Measurements from ENCODE around the gene ALDH1B1.
"Not testable (repeated sequence)": the region's sequence is repeated elsewhere in the genome, so short reads cannot be mapped to it uniquely, and the experiment has no call there.

The ALDH1B1 gene

DNA sequence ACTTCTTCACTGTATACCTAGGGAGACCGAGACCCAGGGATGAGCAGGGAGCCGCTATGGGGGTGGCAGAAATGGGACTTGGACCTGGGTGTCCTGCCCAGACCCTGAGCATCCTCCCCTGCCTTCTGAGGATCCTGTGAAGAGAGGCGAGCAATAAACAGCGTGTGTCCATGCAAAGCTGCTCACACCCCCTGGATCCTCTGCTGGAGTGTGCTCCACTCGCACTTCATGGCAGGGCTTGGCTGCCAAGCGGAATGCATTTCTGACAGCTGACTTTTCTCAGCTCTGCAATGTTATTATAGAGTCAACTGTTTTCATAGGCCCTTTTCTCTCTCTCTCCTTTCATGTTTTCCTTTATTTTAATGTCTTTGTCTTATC, 31.0 kb upstream of the ALDH1B1 start:
- no peak for DNase-seq (ENCODE audit: low spot score)

DNA sequence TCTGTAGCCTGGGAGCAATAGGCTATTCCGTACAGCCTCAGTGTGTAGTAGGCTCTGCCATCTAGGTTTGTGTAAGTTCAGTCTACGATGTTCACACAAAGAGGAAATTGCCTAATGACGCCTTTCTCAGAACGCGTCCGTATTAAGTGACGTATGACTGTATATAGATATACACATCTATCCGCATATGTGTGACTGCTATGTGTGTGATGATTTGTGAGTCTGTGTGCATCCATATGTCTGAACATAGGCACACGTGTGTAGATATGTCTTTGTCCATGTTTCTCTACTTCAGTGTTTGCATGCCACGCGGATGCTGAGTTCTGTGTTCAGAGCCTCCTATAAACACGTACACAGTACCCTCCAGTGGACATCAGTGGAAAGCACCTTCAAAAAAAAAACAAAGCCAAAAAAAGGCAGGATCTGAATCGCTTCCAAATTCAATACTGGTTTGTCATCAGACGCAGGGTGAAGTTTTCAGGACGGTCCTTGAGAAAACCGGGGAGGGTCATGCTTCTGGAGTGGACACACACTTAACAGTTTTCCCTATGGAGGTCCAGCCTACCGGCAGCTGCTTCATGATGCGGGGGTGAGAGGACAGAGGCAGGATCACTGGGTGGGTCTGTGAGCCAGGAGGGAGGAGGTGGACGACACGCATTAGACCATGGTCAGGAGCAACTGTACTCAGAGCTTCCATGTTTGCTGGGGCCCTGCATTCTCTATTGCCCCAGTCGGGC, 29.5 kb upstream of the ALDH1B1 start:
- DNase-seq (ENCODE audit: low spot score): peak; percentile 83

DNA sequence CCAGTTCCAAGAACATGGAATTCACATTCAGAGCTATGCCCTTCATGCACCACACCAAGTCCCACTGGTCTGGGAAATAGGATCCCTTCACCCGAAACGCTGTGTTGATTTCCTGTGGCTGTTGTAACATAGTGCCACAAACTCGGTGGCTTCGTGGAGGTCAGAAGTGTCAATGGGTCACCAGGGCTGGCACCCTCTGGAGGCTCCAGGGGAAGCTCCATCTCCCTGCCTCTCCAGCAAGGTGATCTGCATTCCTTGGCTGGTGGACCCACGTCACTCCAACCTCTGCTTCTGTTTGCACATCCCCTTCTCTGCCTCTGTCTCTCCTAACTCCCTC, 28.9 kb upstream of the ALDH1B1 start:
- DNase-seq (ENCODE audit: low spot score): no peak

DNA sequence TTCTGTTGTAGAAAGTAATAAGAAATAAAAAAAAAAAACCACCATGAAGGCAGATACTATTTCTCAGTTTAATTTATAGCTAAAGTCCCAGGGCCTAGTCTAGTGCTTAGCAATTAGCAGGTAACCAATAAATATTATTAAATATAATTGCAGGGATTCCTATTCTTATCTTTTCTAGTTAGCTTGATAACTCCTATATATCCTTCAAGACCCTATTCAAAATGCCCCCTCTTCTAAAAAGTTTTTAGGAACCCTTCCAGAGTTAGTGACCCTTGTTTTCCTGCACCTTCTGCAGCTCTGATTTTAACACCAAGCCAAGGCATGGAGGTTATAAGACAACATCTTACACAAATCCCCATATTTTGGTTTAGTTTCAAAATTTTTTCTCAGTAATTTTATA, 24.6 kb upstream of the ALDH1B1 start:
- no peak for DNase-seq (ENCODE audit: low spot score)

DNA sequence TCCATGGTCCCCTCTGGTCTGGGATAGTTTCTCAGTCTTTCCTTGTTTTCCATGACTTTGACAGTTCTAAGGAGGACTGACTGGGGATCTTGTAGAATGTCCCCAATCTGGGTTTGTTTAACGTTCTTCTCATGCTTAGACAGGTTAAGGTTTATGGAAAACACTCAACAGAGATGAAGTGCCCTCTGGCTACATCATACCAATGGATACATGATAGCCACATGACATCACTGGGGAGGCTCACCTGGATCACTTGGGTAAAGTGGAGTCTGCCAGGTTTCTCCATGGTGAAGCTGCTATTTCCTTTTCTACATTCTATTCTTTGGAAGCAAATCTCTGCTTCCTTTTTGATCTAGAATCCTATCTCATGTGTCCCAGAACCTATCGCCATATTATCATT, 23.8 kb upstream of the ALDH1B1 start:
- DNase-seq (ENCODE audit: low spot score): no peak

DNA sequence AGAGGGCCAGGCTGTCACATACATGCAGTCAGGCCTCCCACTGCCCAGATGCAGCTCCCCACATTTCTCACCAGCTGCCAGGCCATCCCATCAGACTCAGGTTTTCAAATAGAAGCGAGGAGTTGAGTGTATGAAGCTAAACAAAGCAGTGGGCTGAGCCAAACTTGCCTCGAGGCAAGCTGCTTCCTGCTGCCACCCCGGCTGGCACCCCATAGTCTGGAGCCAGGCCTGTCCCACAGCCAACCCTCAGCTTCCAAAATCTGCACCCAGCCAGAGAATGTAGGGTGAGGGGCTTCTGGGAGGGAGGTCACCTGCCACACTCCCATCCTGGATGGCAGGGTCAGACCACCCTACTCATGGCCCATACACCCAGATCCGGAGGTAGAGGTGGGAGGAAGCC, 22.3 kb upstream of the ALDH1B1 start:
- DNase-seq (ENCODE audit: low spot score): no peak

DNA sequence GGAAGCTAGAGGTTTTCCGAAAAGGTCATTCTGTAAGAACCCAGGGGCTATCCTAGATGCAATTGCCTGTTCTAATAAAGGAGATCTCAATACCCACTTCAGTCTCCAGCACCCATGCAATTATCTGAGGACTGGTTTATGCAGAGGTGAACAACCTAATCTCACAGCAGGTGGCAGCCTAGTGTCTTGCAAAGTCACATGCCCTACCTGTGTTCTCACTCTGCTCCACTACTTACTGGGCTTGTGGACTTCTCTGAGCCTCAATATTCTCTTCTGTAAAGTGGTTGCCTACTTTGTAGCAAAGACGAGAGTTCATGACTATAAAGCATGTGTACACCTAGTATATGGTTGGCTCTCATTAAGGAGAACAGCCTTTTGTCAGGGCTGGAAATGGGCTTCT, 21.0 kb upstream of the ALDH1B1 start:
- no peak for DNase-seq (ENCODE audit: low spot score)

DNA sequence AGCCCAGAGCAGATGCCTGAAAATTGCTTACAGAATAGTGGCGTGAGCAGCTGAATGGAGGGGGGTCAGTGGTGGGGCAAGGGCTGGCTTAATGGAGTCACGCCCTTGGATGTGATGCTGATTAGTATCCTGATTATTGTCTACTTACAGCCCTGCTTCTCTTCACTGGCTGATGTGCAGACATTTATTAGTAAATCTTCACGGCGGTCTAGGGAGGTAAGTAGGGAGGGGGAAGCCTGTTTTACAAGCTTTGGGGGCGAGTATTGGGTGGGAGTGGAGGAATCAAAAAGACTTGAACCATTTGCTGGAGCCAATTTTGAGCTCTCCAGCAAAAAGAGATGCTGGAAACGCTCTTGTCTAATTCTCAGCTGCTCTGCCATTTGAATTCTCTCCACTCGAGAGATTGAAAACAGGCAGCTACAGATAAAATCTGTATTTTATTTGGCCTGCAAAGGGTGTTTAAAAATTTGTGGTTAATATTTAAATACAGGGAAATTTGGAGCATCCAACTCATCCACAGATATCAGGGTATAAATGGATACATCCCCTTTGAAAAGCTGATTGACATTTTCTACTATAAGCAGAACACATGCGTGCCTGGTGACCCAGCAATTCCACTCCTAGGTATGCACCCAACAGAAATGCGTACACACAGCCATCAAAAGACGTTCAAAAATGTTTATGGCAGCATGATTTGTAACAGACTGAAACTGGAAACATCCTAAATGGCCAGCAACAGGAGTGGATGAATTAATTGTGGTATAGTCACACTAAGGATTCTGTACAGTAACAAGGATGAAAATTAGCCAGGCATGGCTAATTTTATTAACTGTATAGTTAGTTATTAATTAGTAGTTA, 19.5 kb upstream of the ALDH1B1 start:
- no peak for DNase-seq (ENCODE audit: low spot score)

DNA sequence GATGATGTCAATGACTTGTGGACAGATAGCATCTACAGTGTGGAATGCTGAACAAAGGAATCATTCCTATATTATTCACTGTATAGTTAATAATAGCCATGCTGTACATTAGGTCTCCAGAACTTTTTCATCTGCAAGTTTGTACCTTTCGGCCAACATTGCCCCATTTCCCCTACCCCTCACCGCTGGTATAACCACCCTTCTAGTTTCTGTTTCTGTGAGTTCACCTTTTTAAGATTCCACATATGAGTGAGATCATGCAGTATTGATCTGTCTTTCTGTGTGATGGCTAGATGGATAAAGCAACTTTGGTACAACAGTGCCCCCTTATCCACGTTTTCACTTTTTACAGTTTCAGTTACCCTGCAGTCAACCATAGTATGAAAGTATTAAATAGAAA, 18.8 kb upstream of the ALDH1B1 start:
- no peak for DNase-seq (ENCODE audit: low spot score)

DNA sequence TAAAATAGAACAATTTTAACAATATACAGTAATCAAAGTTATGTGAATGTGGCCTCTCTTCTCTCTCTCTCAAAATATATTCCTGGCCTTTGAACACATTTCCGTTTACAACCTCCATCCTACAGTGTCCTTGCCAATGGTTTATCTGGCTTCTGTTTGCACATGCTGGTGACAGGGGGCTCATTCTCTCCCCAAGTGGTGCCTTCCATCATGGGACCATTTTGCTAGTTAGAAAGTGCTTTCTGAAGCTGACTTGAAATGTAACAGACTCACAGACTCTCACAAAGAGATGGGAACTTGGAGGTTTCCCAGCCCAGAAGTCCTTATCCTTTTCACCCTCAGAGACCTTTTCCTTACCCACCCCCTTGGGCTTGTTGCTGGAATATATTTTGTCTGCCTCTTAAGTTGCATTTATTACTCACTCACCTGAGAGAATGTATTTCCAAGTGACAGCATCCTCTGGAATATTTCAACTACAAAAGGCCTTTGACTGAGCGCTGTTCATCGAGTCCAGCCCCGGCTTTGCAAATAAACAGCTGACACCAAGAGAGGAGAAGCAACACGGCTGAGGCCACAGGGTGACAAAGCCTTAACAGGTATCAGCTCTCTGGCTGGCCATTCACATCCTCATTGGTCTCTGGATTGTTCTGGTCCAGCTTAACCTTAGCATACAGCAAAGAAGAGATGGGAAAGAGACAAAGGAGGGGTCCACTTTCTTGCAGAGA, 17.5 kb upstream of the ALDH1B1 start:
- no peak for DNase-seq (ENCODE audit: low spot score)

DNA sequence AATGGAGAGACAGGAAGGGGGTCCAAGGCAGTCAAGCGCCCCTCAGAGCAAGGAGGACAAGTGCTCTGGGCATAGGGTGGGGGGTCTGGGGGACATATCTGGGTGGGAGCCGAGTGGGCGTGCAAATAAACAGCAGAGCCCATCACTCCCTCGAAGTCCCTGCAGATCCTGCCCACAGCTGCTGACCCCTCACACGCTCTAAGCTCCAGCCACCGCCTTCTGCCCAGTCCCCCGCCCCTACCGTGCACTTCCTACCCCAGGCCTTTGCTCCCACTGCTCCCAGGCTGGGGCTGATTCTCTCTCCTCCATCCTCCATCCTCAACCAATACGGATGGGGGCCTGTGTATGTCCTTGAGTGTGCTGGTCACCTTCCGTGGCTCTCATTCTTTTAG, 16.9 kb upstream of the ALDH1B1 start:
- DNase-seq (ENCODE audit: low spot score): no peak

DNA sequence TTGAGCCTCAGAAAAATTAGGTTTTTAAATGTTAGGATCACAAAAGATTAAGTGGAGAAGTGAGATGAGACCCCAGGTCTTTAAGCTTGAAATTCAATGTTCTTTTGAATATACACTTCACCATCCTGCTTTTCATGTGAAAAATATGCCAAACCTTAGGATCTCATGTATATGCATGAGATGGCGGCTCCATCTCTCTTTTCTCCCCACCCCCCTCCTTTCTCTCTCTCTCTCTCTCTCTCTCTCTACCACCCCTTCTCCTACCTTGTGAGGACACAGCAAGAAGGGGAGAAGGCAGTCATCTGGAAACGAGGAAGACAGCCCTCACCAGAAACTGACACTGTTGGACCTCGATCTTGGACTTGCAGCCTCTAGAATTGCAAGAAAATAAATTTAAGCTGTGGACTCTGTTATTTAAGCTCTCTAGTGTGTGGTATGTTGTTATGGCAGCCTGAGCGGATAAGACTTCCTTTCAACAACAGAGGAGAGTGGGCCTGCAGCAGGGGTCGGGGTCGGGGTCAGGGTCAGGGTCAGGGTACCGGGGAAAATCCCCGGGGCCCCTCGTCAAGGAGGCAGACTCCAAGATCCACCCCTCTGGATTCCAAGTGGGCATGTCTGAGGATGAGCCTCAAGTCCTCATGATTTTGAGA, 16.4 kb upstream of the ALDH1B1 start:
- no peak for DNase-seq (ENCODE audit: low spot score)

DNA sequence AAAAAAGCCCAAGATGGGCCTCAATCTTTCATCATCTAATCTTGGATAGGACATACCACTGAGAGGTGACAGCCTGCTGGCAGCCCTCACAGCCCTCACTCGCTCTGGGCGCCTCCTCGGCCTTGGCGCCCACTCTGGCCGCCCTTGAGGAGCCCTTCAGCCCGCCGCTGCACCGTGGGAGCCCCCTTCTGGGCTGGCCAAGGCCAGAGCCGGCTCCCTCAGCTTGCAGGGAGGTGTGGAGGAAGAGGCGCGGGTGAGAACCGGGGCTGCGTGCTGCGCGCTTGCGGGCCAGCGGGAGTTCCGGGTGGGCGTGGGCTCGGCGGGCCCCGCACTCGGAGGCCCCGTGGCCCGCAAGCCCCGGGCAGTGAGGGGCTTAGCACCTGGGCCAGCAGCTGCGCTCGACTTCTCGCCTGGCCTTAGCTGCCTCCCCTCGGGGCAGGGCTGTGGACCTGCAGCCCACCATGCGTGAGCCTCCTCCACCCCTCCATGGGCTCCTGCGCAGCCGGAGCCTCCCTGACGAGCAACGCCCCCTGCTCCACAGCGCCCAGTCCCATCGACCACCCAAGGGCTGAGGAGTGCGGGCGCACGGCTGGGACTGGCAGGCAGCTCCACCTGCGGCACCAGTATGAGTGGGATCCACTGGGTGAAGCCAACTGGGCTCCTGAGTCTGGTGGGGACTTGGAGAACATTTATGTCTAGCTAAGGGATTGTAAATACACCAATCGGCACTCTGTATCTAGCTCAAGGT, 15.0 kb upstream of the ALDH1B1 start:
- not testable (repeated sequence) for DNase-seq (ENCODE audit: low spot score)

DNA sequence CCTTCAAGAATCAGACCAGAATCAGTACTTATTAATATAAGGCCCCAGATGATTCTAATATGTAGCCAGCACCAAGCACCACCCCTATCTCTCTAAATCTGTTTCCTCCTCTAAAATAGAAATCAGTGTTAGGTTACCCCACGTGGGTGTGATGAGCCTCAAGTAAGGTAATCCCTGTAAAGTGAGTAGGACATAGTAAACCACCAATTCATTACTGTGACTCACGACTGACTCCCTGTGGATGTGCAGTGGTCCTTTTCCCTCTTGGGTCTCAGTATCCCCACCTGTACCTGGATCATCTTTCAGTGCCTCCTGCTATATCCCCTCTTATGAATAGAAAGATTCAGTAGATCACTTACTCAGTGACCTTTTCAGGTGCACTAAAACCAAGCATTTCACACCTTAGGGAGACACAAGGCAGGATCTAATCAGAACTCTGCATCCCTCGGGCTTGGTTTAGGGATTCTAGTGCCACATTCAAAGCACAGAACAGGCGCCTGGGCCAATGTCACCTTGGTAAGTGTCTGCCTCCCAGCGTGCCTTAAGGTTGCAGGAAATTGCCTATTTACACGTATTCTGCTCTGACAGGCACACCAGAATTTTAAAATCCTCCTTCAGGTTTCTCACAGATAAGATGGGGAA, 12.2 kb upstream of the ALDH1B1 start:
- no peak for DNase-seq (ENCODE audit: low spot score)

DNA sequence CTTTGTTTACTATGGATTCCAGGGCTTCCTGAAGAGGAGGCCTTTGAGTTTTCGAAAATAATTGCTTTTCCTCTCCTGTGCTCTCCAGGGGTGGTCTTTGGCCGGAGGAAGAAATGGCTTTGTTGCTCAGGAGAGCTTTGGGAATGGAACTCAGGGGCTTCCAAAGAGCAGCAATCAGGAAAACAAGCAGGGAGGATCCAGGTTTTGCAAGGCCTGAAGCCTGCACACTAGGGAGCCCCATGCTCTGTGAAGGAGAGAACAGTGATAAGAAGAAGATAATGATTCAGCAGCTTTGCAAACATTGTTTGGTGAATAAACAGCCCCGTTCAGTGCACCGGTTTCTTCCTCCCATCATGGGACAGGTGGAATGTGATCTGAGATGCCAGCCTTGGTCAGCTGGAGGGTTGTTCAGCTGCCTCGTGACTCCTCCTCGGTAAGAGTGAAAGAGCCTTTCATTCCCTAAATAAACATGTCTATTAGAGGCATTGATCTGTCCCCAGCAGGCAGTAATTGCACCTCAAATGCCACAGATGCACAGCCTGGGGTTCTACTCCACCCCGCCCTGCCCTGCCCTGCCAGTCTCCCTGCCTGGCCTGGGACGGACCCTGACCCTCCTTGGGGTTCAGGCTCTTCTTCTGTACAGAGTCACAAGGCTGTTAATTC, 11.5 kb upstream of the ALDH1B1 start:
- DNase-seq (ENCODE audit: low spot score): no peak

DNA sequence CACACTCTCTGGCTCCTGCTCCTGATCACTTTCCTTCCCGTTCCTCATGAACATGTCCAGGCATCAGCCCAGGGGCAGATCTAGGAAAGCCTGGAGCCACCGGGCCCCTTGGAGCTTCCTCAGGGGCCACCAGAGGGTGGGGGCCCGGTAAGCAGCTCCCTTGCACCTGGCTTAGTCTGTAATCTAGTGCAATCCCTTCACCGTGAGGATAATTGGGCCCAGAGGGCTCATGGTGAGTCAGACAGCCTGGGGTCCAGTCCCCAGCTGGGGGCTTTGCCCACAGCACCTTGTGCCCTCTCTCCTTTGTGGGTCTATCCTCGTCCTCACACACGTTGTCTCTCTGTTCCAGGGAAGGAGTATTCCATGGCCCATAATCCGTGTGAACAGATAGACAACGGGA, 10.4 kb upstream of the ALDH1B1 start:
- no peak for DNase-seq (ENCODE audit: low spot score)

DNA sequence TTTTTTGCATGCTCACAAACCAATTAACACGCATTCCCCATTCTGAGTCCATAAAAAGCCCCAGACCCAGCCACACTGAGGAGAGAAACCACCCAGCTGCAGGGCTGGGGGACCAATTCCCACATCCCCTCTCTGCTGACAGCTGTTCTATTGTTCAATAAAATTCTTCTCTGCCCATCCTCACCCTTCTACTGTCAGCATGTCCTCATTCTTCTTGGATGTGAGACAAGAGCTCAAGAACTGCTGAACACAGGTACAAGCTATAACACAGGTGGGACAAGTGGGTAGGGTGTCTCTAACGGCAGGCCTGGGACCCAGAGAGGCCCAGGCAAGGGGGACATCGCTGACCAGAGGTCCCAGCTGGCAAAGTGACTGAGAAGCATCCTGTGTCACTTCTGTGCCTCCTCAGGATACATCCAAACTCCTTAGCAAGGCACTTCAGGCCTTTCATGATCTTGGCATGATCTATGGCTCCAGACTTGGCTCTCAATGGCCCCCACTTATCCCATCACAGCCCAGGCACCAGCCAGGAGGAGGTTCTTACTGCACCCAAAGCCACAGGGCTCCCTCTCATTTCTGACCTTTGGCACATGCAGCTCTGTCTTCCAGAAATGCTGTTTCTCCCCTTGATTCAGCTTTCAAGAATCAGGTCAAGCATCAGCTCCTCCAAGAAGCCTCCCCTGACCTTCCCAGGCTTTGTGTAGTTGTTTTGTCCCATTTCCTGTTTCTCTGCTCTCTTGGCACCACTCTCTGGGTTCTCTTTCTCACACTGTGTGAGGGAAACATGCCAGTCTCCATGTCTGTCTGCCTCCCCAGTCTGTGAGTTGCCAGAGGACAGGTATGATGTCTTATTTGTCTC, 7.3 kb upstream of the ALDH1B1 start:
- no peak for DNase-seq (ENCODE audit: low spot score)

DNA sequence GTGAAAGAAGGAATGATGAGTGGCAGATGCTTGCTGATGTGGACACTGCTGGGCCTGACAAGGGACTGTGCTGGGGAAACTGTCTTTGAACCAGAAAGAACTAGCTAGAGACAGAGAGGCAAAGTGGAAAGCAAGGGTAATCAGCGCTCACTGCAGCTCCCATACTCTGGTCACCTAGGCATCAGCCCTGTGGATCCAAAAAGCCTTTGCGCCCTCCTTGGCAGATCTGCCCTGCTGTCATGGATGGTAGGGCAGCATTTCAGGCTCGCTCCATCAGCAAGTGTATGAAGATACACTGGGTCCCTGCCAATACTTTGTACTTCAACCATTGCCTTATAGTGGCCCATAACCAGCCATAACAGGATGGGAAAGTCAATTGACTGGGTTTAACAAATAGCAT, 6.6 kb upstream of the ALDH1B1 start:
- DNase-seq (ENCODE audit: low spot score): no peak

DNA sequence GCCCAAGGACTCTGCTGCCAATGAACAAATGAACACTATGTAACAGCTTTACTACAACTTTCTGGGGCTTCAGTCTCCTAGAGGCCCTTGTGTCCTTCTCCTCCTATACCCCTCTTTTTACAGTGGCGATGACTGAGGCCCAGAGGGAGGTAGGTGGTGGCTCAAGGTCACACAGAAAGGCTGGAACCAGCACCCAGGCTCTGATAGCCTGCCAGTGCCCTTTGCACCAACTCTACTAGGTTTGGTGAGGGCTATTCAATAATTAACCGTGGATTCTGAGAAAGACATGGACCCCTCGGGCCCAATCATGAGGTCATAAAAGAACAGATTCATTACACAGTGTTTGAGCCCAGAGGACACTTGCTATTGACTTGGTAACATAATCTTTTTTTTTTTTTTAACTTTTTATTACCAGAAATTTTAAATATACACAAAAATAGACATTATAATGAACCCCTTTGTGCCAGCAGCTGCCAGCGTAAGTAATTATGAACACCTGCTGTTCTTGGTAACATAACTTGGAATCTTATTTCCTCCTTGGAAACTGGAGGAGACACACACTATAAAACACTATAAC, 6.1 kb upstream of the ALDH1B1 start:
- no peak for DNase-seq (ENCODE audit: low spot score)
